ENCODE results near the gene NFIX. TPM values are rescaled to one million over a fixed set of nuclear protein-coding genes. Genes with fewer than 3 reads are reported as not detected.

Gene NFIX
- total RNA-seq, 1 experiment from 2014 or later: 13.9 TPM

GRCh38 chr19:13036366-13036976 is 41.2 kb downstream of the NFIX start:
- DNase-seq (ENCODE audit: low read depth): peak; percentile 75

- DNase-seq (ENCODE audit: low read depth): peak; percentile 73
Observed at GRCh38 chr19:13037161-13037560, 41.9 kb downstream of the NFIX start.

- DNase-seq (ENCODE audit: low read depth): no peak
Observed at GRCh38 chr19:13037731-13038130, 42.5 kb downstream of the NFIX start.

GRCh38 chr19:13038306-13039210 is 43.3 kb downstream of the NFIX start:
- DNase-seq (ENCODE audit: low read depth): no peak

GRCh38 chr19:13039211-13039789 is 44.0 kb downstream of the NFIX start:
- DNase-seq (ENCODE audit: low read depth): no peak

- DNase-seq (ENCODE audit: low read depth): no peak
Observed at GRCh38 chr19:13040232-13040947, 45.1 kb downstream of the NFIX start.

GRCh38 chr19:13040948-13041292 is 45.6 kb downstream of the NFIX start:
- DNase-seq (ENCODE audit: low read depth): no peak

- no peak for DNase-seq (ENCODE audit: low read depth)
Observed at GRCh38 chr19:13042443-13043130, 47.3 kb downstream of the NFIX start.

- no peak for DNase-seq (ENCODE audit: low read depth)
Observed at GRCh38 chr19:13043285-13043684, 48.0 kb downstream of the NFIX start.

GRCh38 chr19:13044231-13044836 is 49.1 kb downstream of the NFIX start:
- no peak for DNase-seq (ENCODE audit: low read depth)

GRCh38 chr19:13045812-13046211 is 50.5 kb downstream of the NFIX start:
- DNase-seq (ENCODE audit: low read depth): no peak

GRCh38 chr19:13047374-13047773 is 52.1 kb downstream of the NFIX start:
- DNase-seq (ENCODE audit: low read depth): no peak

- no peak for DNase-seq (ENCODE audit: low read depth)
Observed at GRCh38 chr19:13050274-13050673, 55.0 kb downstream of the NFIX start.

GRCh38 chr19:13051557-13052165 is 56.4 kb downstream of the NFIX start:
- peak; percentile 83 for DNase-seq (ENCODE audit: low read depth)

GRCh38 chr19:13052447-13053175 is 57.3 kb downstream of the NFIX start:
- no peak for DNase-seq (ENCODE audit: low read depth)

GRCh38 chr19:13053238-13053637 is 58.0 kb downstream of the NFIX start:
- no peak for DNase-seq (ENCODE audit: low read depth)

- peak; percentile 90 for DNase-seq (ENCODE audit: low read depth)
Observed at GRCh38 chr19:13053761-13054625, 58.7 kb downstream of the NFIX start.

GRCh38 chr19:13054626-13055212 is 59.4 kb downstream of the NFIX start:
- DNase-seq (ENCODE audit: low read depth): no peak
